H1 (cell line): ENCODE results near the gene TCF19. TPM values are rescaled to one million over a fixed set of nuclear protein-coding genes. Genes with fewer than 3 reads are reported as not detected.

Source experiments
- EZH2 ChIP-seq: fragments of 200-600 bp; sonication (generic); IDR thresholded peaks from 2 replicates; pipeline ENCODE4 v1.7.1; 2012; ENCODE audit warnings: low read depth, mild to moderate bottlenecking, moderate library complexity, low read length, inconsistent platforms; ENCODE audit not compliant: severe bottlenecking
- HDAC6 ChIP-seq: IDR thresholded peaks from one replicate; pipeline ENCODE4 v1.7.1; 2012; ENCODE audit warnings: low read depth, mild to moderate bottlenecking, inconsistent platforms, low read length, moderate library complexity
- JUN ChIP-seq: IDR thresholded peaks from 2 replicates; pipeline ENCODE4 v1.6.1; 2011; ENCODE audit warnings: low read depth, mild to moderate bottlenecking, improper control_type of control experiment, low read length
- NRF1 ChIP-seq: IDR thresholded peaks from 2 replicates; pipeline ENCODE4 v1.6.1; 2011; ENCODE audit warnings: mild to moderate bottlenecking, low read depth, low read length, improper control_type of control experiment
- RNF2 ChIP-seq: fragments of 200-900, 300-1000 bp; sonication (generic); IDR thresholded peaks from 2 replicates; pipeline ENCODE4 v1.7.1; 2016; ENCODE audit warnings: borderline replicate concordance, low read depth, mild to moderate bottlenecking, antibody characterized with exemption, low read length; ENCODE audit not compliant: poor library complexity, severe bottlenecking; ENCODE audit errors: missing control alignments
- SP4 ChIP-seq: IDR thresholded peaks from 2 replicates; pipeline ENCODE4 v1.6.1; 2012; ENCODE audit warnings: low read length, inconsistent platforms
- TCF12 ChIP-seq: IDR thresholded peaks from 2 replicates; pipeline ENCODE4 v1.6.1; 2011; ENCODE audit warnings: low read depth, mild to moderate bottlenecking, low read length
- polyA plus RNA-seq, 7 experiments: library from polyadenylated mRNA; depleted of rRNA in 3 of 7; stranded (reverse) in 5 of 7; unstranded in 2 of 7; fragments of >200 nt in 5 of 7; fragments of 200-250 nt in 2 of 7; gene quantifications; 1 replicate in 5 of 7; 2 replicates in 1 of 7; 4 replicates in 1 of 7; pipeline versions ENCODE4 v1.2.1 to v1.2.3, GENCODE V29; 2011 to 2013; ENCODE audit warnings: missing spikeins in 2 of 7, mixed read lengths in 2 of 7
- total RNA-seq: library from RNA; stranded (reverse); fragmentation: NEBNext Ultra II Directional; extraction: Animal tissue kit (Norgen Biotek cat#: 25700); gene quantifications from 2 replicates; pipeline ENCODE4 v1.2.1, GENCODE V29; 2021

Gene TCF19
- total and polyA plus RNA-seq, 2 of the 8 experiments (the other 6 are each of a cell fraction or from before 2014, with no cell fraction given) = 7.2 to 11.0 TPM

DNA sequence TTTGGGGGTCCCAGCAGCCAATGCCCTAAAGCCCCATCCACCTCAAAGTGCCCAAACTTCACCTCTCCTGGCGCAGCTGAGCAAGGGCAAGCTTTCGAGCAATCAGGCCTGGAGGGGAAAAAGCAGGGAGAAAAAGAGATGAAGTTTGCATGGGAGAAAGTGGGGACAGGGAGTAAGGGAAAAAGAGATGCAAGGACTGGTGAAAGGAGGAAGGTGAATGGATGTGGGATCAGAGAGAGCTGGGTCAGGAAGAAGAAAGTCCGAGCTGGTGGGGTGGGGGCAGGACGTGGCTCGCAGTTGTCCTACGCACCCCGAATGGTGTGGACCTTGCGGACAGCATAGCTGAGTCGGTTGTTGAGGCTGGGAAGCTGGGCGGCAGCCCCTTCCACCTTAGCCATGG lies 13.0 kb upstream of the TCF19 start (continued):
- TF ChIP-seq JUN (no peak), RNF2 (no peak), EZH2 (no peak), HDAC6 (no peak), TCF12 (no peak), SP4 (no peak), NRF1 (no peak)
- TF ChIP-seq, all 59 proteins: peak for 0
